Hepatocyte (in vitro differentiated cells): ENCODE measurements around the gene FAM25G.
"Not testable (repeated sequence)": the region's sequence is repeated elsewhere in the genome, so short reads cannot be mapped to it uniquely, and the experiment has no call there.

ENCODE experiments used
- EZH2 ChIP-seq: fragments of 200-600 bp; sonication (generic); IDR thresholded peaks from 2 replicates; pipeline ENCODE4 v1.6.1; 2016; ENCODE audit warnings: antibody characterized with exemption, mild to moderate bottlenecking, borderline replicate concordance
- EZH2phosphoT487 ChIP-seq: fragments of 200-600 bp; sonication (generic); IDR thresholded peaks from one replicate; pipeline ENCODE4 v1.6.1; 2018; ENCODE audit warnings: antibody characterized with exemption, mild to moderate bottlenecking, low read depth, moderate library complexity; ENCODE audit not compliant: unreplicated experiment, severe bottlenecking
- TF ChIP-seq, protein P1 (sequence below): fragments of 200-600 bp; sonication (generic); IDR thresholded peaks from 2 replicates; pipeline ENCODE4 v1.5.1; 2016; ENCODE audit warnings: antibody characterized with exemption, mild to moderate bottlenecking; ENCODE audit not compliant: poor library complexity

DNA sequence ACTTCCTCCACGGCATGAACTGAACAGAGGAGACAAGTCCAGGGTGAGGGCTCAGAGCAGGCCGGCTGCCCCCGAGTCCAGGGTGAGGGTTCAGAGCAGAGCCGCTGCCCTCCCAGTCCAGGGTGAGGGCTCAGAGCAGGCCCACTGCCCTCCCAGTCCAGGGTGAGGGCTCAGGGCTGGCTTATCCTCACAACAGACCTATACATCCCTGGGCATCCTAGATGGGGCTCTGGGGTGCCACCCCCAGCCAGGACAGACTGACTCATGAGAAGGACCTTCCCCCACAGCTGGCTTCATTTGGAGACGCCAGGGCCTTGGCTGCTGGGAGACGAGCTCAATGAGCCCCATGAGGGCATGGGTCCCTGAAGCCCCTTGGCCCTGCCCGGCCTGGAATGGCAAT lies 1.9 kb downstream of the FAM25G start:
- TF ChIP-seq, protein P1, sequence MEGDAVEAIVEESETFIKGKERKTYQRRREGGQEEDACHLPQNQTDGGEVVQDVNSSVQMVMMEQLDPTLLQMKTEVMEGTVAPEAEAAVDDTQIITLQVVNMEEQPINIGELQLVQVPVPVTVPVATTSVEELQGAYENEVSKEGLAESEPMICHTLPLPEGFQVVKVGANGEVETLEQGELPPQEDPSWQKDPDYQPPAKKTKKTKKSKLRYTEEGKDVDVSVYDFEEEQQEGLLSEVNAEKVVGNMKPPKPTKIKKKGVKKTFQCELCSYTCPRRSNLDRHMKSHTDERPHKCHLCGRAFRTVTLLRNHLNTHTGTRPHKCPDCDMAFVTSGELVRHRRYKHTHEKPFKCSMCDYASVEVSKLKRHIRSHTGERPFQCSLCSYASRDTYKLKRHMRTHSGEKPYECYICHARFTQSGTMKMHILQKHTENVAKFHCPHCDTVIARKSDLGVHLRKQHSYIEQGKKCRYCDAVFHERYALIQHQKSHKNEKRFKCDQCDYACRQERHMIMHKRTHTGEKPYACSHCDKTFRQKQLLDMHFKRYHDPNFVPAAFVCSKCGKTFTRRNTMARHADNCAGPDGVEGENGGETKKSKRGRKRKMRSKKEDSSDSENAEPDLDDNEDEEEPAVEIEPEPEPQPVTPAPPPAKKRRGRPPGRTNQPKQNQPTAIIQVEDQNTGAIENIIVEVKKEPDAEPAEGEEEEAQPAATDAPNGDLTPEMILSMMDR: not testable (repeated sequence)
- TF ChIP-seq EZH2, EZH2phosphoT487: not testable (repeated sequence)
